ENCODE measurements around the gene GALNT1. TPM values are rescaled to one million over a fixed set of nuclear protein-coding genes. Genes with fewer than 3 reads are reported as not detected.

GALNT1 gene
- total and polyA plus RNA-seq, 2 of the 4 experiments (the other 2 are of a cell fraction) = 24.9 to 43.9 TPM

GRCh38 chr18:35635170-35635569 is 53.6 kb downstream of the GALNT1 start:
- no peak overlapping the region for H2BK15ac ChIP-seq (ENCODE audit: low read depth, low read length)
- dilution Hi-C loops (cut with HindIII; ENCODE audit: low sequenced_read_pairs, unreplicated experiment) (no loop called here), in situ Hi-C loops (cut with MboI; ENCODE audit: low sequenced_read_pairs) (no loop called here), intact Hi-C loops (cut with micrococcal nuclease) (loop anchor here (5.0 kb wide), 1 partner anchor 53 kb away; the partner anchor contains the start of gene GALNT1)
- peaks cover 8% of the 10 kb centered on the region for H3K4me1 ChIP-seq (ENCODE audit: control insufficient read depth, insufficient read depth, low read length)
- no peak overlapping the region for H2AFZ ChIP-seq (replicated peaks; ENCODE audit: low read length, poor library complexity)
- no peaks in the 10 kb centered on the region for H3K36me3 ChIP-seq (ENCODE audit: control insufficient read depth, insufficient read depth, low read length)
- H3K18ac ChIP-seq (ENCODE audit: low read depth, low read length) = peak overlapping the region; percentile 42; the same call in 1 of the 2 replicates
- H3K27ac ChIP-seq (ENCODE audit: insufficient read depth, low read length) = peak overlapping the region; percentile 2; the same call in 1 of the 2 replicates
- no peaks in the 10 kb centered on the region for H3K9me3 ChIP-seq (ENCODE audit: control insufficient read depth, insufficient read depth, low read length)
- peak overlapping the region; percentile 19; the same call in 1 of the 2 replicates for H3K4me2 ChIP-seq (ENCODE audit: low read depth, low read length)
- H4K20me1 ChIP-seq (ENCODE audit: insufficient read depth, low read length) = 0 out of 2 replicates have a peak, but pooled peaks cover 3% of the 10 kb centered on the region
- H2BK120ac ChIP-seq (ENCODE audit: low read depth, low read length) = peak overlapping the region; percentile 62
- H2BK5ac ChIP-seq (ENCODE audit: low read depth, low read length, poor library complexity, severe bottlenecking) = peak overlapping the region; percentile 69
- no peaks in the 10 kb centered on the region for H3K27me3 ChIP-seq (ENCODE audit: control insufficient read depth, insufficient read depth, low read length)
- peaks cover 4% of the 10 kb centered on the region; the same call in 1 of the 2 replicates for H3K9me1 ChIP-seq (ENCODE audit: insufficient read depth, low read length)
- peak overlapping the region; percentile 64; the same call in 1 of the 2 replicates for H3K14ac ChIP-seq (replicated peaks; ENCODE audit: low read depth, low read length)
- peak overlapping the region; percentile 26; the same call in 1 of the 2 replicates for H4K91ac ChIP-seq (ENCODE audit: insufficient read depth, low read depth, low read length)
- BruUV-seq (replicated peaks) = no TSS peak
- H4K5ac ChIP-seq (ENCODE audit: low read depth, low read length) = no peak overlapping the region
- H2AK5ac ChIP-seq (ENCODE audit: low read depth, low read length) = no peak overlapping the region
- H3K4me3 ChIP-seq (ENCODE audit: insufficient read depth, low read depth, low read length) = no peak overlapping the region
- DNase-seq (peak; percentile 86), ATAC-seq (ENCODE audit: low read depth) (peak; percentile 90)
- 0 out of 4 replicates have a peak, but pooled peaks cover 3 to 10% of the 10 kb centered on the region in 2 experiments for H3K79me1 ChIP-seq (ENCODE audit: low read depth in 1 of 2, low read length in 2 of 2)
- ChIA-PET CTCF (no interaction called here), POLR2A (ENCODE audit: unreplicated experiment) (interaction anchor here (0.6 kb wide), 1 partner anchor 53 kb away, joined by 4 read pairs; no protein-coding TSS in a partner anchor)
- H2AK9ac ChIP-seq (replicated peaks; ENCODE audit: low read depth, low read length, poor library complexity) = no peak overlapping the region
- WGBS, 2 experiments (ENCODE audit: extremely low coverage in 2 of 2, insufficient read length in 1 of 2) = no CpG with 5 or more reads among the region's 1 CpG
- peak overlapping the region; percentile 49 for H3K23ac ChIP-seq (ENCODE audit: low read depth, low read length)
- peak overlapping the region in 1 of 2 experiments; percentile 59; a peak in 2 of 4 replicates for H4K8ac ChIP-seq (ENCODE audit: low read depth in 2 of 2, low read length in 2 of 2)
- no peak overlapping the region for H3K56ac ChIP-seq (ENCODE audit: extremely low read depth, insufficient read depth, low read length)
- no peak overlapping the region for H3K9ac ChIP-seq (ENCODE audit: low read depth, low read length)
- TF ChIP-seq CEBPB (IDR thresholded peaks at IDR 0.05; ENCODE audit: low read depth, low read length) (no peak), FOS (IDR thresholded peaks at IDR 0.05; ENCODE audit: low read depth, low read length) (peak; percentile 64)
- H3K4ac ChIP-seq (ENCODE audit: low read depth, low read length) = peak overlapping the region; percentile 61
- H2BK20ac ChIP-seq (ENCODE audit: low read depth, low read length) = peak overlapping the region; percentile 76
